CD4-positive, alpha-beta T cell treated with Interleukin-2 at 100 ng/mL for 4 hours (primary cell): ENCODE measurements around the gene EQTN.

Experiments
- DNase-seq: peaks from one replicate; pipeline ENCODE4 v3.0.0-alpha.2; 2020; ENCODE audit warnings: low spot score

EQTN gene

DNA sequence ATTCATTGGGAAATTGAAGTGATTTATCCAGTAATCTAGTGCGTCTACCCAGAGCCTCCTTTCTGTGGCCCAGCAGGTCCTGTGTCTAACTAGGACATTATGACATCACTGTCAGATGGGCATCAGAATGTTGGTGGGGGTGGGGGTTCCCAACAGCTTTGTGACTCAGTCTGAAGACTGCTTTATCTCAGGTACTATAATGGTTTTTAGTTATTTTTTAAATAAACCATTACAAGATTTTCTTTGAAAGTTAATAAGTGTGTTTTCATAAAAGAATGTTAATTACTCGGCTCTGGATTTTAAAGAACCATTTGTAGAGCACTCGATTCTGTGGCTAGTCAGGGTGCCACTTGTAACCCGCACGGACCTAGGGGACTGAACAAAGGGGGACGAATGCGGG lies at the start of gene EQTN:
Gene EQTN, minus strand, starts transcription at position 101 of the 400 bp plus-strand sequence. Its CDS starts 95 bp downstream, at position 6.
- DNase-seq, result no peak

DNA sequence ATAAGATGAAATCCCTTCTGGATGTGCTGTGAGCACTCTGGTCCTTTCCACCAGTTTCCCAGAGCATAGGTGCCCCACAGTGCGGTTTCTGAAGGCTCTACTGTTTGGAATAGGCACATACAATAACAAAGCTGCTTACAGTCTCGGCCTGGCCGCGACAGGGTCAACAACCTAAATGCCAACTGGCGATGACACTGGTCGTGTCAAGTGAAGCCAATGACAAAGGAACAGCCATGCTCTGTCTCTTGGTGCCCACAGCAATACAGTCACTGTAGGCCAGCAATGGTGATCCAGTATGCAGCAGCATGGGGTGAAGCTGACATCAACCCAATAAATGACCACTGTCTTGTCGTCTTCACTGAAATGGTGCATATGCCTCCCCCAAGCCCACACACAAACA lies 47.8 kb upstream of the EQTN start:
- no peak for DNase-seq

DNA sequence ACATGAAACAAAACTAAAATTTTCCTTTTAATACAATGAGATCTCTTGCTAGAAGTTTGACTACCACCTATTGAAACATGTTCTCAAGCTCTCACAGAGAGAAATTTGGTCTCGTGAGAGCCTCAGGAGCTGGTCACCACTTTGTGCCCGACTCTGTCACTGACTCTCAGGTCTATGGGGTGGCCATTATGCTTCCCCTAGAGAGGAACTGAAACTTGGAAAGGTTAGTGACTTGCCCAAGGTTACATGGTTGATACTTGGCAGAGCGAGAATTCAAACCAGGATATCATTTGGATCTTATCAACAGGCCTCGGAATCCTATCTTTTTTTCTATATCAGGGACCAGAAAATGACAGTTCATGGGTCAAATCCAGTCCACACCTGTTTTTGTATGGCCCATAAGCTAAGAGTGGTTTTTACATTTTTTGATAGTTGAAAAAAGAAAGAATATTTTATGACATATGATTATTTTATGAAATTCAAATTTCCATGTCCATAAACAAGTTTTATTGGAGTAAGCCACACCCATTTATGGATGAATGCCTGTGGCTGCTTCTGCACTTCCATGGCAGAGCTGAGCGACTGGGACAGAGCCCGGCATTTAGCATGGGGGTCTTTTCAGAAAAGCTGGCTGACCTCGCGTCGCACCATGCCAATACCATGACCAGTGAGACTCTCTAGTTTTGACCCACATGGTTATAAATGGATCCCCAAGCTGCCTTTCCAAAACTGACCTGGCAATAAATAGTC lies 44.8 kb upstream of the EQTN start:
- no peak for DNase-seq

DNA sequence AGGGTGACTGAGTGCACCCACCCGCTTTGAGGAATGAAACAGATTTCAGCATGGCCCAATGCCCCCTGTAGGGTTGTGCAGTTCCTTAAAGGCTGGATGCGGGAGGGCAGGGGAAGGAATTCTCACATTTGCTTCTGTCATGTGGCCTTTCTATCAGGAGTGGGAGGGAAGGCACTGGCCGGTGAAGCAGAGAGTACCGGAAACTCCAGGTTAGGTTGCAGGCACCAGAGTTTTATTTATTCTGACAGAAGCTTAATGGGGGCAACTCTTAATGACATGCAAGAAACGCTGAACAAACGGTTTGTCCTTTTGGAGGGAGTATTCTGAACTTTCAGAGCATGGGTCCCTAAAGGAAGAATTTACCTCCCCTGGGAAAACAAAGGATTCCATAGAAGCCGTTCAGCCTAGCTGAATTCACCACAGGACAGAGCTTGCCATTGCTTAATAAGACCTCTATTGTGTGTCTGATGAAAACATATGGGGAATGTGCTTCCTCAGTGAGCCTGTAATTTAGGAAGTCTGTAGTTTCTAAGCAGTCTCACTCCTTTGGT lies 44.1 kb upstream of the EQTN start:
- no peak for DNase-seq

GRCh38 chr9:27340285-27340674 lies 43.3 kb upstream of the EQTN start:
- DNase-seq, result no peak

GRCh38 chr9:27339661-27340284 lies 42.8 kb upstream of the EQTN start:
- DNase-seq, result no peak

DNA sequence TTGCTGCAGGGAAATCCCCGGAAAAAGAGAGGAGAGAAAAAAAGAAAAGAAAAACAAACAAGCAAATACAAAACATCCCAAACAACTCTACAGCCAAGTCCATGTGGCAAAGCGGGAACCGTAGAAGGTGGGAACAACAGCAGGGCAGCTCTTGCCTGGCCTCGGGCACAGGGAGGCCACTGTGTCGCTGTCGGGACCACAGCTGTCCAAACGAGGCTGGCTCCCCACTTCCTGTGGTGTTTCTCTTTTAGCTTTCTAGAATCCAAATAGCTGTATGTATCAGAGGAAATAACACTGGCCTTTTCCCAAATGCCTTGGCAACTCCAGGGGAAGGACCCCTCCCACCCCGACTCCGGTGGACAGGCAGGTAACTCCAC lies 41.6 kb upstream of the EQTN start:
- no peak for DNase-seq

DNA sequence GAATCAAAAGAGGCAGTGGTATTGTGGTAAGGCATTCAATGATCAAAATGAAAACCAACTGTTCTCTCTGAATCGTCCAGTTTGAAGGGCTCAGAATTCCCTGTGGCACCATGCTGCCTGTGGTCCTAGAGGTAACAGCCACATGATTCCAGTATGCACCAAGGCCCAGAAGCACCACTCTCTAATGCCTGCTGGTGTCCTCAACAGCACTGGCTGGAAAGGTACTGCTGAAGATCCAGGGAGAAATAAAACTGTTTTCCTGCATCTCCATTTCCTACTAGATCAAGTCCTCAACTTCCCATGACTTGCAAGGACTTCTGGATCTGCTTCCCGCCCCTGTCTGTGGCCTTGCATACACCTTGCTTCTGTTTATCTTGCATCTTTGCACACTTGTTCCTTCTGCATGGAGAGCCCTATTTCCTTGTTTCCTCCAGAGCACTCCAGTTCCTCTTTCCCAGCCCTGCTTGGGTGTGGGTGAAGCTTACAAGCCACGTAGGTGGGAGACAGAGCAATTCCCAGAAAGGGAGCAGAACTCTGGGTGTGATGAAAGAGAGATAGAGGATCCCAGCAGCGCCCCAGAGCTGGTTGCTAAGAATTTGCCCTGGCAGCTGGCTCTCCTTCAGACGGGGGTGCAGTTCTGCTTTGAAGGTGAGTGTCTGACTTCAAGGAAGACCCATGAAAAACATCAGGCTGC lies 41.0 kb upstream of the EQTN start:
- DNase-seq, result no peak

GRCh38 chr9:27337236-27337635 lies 40.3 kb upstream of the EQTN start:
- no peak for DNase-seq

DNA sequence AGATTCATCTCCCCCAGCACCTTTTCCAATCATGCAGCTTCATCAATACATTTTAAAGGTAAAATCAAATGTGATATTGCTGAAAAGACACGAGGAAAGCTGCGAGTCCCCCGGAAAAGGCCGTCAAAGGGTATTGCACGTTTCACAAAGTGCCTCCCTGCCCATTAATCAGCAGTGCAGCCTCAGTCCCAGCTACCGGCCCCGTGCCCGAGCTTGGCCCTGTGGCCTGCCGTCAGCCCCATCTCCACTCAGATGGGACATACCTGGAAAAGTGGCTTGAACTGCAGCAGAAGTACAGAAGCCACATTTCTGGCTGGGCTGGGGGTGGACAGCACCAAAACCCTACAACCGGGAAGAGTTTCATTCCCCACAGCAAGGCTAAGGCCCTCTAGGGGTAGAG lies 39.9 kb upstream of the EQTN start:
- DNase-seq, result no peak

DNA sequence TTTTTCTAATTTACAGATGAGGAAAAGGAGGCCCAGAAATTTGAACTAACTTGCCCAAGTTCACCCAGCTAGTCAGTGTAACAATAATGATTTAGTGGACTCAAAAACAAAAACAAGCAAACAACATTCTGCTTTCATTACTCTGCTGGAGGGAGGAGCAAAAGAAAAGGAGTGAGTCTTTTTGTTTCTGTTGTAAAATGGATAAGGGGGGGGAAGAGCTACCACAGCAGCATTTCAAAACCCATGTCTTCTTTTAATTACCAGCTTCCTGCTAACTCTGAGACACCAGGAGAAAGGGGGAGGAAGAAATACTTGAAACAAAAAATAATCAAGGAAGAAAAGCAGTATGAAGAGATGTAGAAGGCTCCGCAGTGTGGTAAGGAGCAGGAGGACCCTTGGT lies 39.2 kb upstream of the EQTN start:
- DNase-seq, result no peak

DNA sequence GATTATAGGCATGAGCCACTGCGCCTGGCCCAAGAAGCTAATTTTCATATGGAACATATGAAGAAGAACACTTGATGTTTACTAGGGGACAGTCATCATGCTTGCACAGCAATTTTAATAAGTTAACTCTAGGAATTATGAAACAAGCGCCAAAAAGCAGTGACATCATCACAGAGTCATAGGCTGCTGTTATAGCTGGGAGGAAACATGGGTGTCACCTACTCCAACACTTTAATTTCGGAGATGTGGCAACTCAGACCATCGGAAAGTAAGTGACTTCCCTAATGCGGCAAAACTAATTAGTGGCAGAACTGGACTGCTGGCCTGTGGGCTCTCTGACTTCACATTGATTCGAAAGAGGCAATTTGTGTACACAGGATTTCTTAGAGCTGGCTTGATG lies 38.1 kb upstream of the EQTN start:
- no peak for DNase-seq

DNA sequence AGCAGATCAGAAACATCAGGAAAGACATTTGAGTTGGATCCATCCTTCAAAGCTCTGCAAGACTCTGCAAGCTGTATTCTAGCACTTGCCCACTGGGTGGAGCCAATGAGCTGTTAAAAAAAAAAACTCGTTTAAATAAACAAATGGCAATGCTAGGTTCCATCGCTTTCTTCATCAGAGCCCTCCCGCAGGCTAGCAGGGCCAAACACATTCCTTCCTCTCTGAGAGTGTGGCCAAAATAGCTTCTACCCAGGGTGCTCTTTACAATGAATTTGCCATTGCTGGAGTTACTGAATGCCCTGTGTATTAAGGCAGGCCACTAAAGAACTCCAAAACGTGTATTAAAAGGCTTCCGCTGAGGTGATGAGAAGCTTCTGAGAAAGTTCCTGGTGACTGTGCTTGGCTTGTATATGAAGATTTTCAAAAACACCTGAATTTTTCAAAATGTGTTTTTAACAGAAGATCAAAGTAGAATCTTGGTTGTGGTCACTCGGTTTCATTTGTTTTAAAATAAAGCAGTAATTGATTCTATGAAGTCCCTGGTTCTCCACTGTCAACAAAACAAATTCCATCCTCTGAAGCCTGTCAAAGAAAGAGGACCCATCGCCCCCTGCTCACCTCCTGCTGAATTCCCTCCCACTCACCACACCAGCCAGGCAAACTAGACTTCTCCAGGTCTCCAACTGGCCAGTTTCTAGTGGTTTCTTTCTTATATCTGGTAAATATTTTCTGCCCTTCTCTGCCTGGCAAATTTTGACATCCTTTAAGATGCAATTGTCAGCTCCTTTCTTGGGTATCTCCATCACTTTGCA lies 36.5 kb upstream of the EQTN start:
- DNase-seq, result peak; percentile 51

GRCh38 chr9:27331393-27331792 lies 34.4 kb upstream of the EQTN start:
- no peak for DNase-seq

- DNase-seq, result no peak
These were observed 32.3 kb upstream of the EQTN start for GRCh38 chr9:27329291-27329690.

DNA sequence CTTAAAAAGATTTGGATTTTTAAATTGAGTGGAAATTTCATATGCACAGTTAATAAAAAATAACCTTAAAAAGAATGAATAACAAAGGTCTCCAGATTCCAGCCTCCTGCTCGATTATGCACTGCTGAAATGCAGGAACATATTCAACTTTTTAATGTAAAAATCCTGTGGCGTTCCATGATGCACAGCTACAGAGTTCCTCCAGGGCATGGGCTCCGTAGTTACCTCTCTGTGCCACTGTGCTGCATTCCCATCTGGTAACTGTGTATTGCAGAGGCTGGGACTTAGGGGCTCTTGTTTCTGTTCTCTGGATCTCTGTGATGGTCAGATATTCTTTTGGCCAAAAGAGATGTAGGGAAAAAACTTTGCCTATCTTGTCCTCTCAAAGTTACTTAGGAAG lies 31.5 kb upstream of the EQTN start:
- DNase-seq, result no peak

- DNase-seq, result no peak
These were observed 14.2 kb upstream of the EQTN start for GRCh38 chr9:27311184-27311583.

DNA sequence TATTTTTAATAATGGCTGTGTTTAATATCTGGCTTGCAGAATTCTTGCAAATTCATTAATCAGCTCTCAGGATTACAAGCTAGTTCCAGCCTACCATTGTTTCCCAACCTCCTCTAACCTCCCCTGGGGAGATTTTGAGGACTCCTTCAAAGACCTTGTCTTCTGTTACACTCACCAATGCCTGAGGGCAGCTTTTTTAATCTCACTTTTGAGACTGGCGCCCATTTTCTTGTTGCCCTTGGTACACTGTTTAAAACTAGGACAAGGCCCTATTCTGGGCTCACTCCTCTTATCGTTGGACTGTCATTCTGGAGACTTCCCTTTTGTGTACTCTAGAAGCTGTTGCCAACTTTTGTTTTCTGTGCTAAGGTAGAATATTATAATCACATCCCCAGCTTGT lies 13.6 kb upstream of the EQTN start:
- DNase-seq, result no peak

- no peak for DNase-seq
These were observed 11.9 kb upstream of the EQTN start for GRCh38 chr9:27308691-27309390.

- DNase-seq, result no peak
These were observed 7.6 kb upstream of the EQTN start for GRCh38 chr9:27304521-27304920.

DNA sequence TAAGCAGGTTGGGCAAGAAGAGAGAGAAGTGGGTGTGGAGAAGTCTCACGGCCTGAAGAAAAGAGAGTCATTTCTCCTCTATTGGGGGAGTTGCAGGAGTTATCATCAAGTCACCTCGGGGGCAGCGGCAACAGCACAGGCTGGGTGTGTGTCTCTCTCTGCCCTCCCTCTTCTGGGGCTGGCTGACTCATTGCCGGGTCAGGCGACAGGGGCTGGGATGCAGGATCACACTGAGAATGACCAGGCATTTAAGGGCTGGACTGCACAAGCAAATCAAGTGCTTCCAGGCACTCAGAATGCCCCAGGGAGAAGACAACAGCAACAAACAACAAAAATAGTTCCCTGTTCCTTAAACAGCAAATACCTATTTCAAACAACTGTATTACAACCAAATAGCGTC lies 6.3 kb upstream of the EQTN start:
- no peak for DNase-seq

DNA sequence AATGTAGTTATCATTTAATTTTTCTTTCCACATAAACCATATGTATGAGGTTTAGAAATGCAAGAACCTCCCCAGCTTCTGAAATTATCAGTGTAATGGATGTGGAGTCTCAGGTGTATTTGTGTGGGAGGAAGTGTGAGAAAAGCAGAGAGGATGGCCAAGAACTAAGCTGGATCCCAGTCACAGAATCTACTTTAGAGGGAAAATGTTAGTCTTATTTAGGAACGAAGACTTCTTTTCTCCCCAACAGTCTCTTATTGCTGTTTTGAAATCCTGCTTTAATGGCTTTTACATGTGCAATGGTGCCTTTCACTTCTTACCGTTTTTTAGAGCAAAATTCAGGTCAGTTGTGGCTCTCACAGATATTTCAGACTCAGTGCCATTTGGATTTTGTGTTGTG lies 3.0 kb downstream of the EQTN start:
- no peak for DNase-seq
